OCI-LY7 (cell line): ENCODE results near the gene SMCP.

Experiments
- EZH2phosphoT487 ChIP-seq: fragments of 200-600 bp; sonication (generic); IDR thresholded peaks from 2 replicates; pipeline ENCODE4 v1.6.1; 2018; ENCODE audit warnings: low read depth, borderline replicate concordance, mild to moderate bottlenecking, mixed run types, antibody characterized with exemption, low read length, moderate library complexity, mixed read lengths
- TF ChIP-seq, protein P1 (sequence below): fragments of 200-600 bp; sonication (generic); conservative IDR thresholded peaks from 2 replicates; pipeline ENCODE4 v1.5.1; 2014; ENCODE audit warnings: mild to moderate bottlenecking, antibody characterized with exemption, low read length, moderate library complexity, mixed read lengths

DNA sequence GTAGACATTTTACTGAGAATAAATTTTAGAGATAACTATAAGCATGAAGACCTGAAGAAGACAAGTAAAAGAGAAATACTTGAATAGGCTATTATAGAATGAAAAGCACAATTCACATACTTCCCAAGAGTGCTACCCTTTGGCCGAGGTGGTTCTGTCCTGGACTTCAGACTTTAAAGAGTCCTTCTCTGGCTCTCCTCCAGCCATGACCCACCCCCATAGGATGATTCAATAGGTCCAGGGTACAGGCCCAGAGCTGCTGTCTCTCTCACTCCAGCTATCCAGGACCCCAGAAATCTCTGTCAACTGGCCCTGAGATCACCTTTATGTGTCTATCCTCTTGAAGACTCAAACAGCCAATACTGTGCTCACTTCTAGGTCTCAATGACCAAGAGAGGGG lies 1.3 kb upstream of the SMCP start:
- TF ChIP-seq, protein P1, sequence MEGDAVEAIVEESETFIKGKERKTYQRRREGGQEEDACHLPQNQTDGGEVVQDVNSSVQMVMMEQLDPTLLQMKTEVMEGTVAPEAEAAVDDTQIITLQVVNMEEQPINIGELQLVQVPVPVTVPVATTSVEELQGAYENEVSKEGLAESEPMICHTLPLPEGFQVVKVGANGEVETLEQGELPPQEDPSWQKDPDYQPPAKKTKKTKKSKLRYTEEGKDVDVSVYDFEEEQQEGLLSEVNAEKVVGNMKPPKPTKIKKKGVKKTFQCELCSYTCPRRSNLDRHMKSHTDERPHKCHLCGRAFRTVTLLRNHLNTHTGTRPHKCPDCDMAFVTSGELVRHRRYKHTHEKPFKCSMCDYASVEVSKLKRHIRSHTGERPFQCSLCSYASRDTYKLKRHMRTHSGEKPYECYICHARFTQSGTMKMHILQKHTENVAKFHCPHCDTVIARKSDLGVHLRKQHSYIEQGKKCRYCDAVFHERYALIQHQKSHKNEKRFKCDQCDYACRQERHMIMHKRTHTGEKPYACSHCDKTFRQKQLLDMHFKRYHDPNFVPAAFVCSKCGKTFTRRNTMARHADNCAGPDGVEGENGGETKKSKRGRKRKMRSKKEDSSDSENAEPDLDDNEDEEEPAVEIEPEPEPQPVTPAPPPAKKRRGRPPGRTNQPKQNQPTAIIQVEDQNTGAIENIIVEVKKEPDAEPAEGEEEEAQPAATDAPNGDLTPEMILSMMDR, result no peak
- TF ChIP-seq EZH2phosphoT487, result no peak
